Esophagus mucosa (tissue), 1 donor: Measurements from ENCODE around the gene NBPF1. TPM values are rescaled to one million over a fixed set of nuclear protein-coding genes. Genes with fewer than 3 reads are reported as not detected.
"Not testable (repeated sequence)": the region's sequence is repeated elsewhere in the genome, so short reads cannot be mapped to it uniquely, and the experiment has no call there.

ENCODE experiments used
- ATAC-seq: fragments of 200-7000 bp; cut with Tn5 transposase; one replicate; pipeline ENCODE4 v1.9.1; 2020
- total RNA-seq: library from RNA; stranded (reverse); gene quantifications from one replicate; pipeline ENCODE4 v1.2.4, GENCODE V29; 2023
- donor health status: DM: yes; HTN: yes; CAD: no.

The NBPF1 gene
- total RNA-seq = 24.7 TPM

DNA sequence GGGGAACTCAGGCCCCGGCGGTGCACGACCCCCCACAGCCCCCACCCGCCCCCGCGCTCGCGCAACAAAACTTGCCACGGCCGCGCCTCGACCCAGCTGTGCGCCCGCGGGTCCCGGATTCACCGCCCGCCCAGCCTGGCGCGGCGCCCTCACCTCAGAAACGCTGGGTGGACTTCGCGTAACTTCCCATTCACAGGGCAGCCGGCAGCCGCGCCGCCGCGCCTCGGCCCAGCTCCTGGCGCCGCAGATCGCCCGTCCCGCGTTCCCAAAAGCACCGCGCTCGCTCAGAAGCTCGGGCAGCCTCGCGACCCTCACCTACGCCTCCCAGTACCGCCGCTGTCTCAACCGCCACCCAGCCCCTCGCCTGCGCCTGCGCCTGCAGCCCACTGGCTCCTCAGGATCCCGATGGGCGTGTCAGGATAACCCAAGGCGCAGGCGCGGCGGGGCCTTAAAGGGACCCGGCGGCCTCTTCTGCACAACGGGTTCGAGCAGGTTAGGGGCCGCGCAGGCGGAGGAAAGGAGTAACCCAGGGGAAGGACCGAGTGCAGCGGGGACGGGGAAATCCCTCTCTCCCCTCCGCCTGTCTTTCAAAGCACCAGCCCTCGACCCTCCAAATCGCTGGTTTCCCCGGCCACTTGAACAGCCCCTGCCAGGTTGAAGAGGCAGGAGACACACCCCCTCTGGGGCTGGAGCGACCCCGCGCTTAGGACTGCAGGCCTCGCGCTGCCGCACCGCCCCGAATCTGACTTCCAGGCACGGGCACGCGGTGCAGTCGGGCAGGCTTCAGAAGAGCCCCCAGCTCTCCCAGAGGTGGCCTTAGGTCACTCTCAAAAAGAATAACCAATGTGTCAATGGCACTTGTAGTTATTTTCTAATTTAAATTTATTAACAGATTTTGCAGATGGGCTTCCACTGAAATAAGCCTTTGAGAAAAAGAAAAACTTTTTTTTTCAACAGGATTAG lies at the start of gene NBPF1:
TSS of gene NBPF1 (minus strand) at position 380 of the 963 bp plus-strand sequence.
- peak; percentile 92 for ATAC-seq

- ATAC-seq = peak; percentile 42
Observed at GRCh38 chr1:16658234-16658633, 44.9 kb upstream of the NBPF1 start.

GRCh38 chr1:16656981-16657683 lies 43.8 kb upstream of the NBPF1 start:
- peak; percentile 65 for ATAC-seq

- peak; percentile 30 for ATAC-seq
Observed at GRCh38 chr1:16656574-16656973, 43.2 kb upstream of the NBPF1 start.

- not testable (repeated sequence) for ATAC-seq
Observed at GRCh38 chr1:16651560-16651959, 38.2 kb upstream of the NBPF1 start.

DNA sequence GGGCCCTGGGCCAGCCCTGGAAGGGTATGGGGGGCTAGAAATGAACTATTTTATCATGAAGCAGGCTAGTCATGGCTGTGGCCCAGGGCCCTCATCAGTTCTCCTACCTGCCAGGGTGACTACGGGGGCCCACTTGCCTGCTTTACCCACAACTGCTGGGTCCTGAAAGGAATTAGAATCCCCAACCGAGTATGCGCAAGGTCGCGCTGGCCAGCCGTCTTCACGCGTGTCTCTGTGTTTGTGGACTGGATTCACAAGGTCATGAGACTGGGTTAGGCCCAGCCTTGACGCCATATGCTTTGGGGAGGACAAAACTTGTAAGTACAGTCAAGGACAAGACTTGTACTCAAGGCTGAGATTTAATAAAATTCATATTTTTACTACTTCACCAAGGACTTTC lies 36.6 kb upstream of the NBPF1 start:
- ATAC-seq = not testable (repeated sequence)

- ATAC-seq = not testable (repeated sequence)
Observed at GRCh38 chr1:16649390-16649789, 36.0 kb upstream of the NBPF1 start.

DNA sequence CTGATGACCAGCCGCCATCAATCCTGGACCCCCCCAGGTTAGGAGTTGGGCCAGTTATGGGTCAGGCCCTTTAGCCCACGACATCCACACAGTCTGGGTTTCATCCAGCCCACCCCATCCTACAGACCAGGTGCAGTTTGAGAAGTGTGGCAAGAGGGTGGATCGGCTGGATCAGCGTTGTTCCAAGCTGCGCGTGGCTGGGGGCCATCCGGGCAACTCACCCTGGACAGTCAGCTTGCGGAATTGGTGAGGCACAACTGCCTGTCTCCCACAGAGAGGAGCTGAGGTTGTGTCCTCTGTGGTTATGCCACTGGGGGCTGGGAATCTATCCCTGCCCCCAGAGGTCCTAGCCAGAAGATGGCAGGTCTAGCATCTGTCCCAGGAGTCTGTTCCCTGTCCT lies 35.4 kb upstream of the NBPF1 start:
- not testable (repeated sequence) for ATAC-seq

GRCh38 chr1:16648250-16648649 lies 34.9 kb upstream of the NBPF1 start:
- ATAC-seq = not testable (repeated sequence)

DNA sequence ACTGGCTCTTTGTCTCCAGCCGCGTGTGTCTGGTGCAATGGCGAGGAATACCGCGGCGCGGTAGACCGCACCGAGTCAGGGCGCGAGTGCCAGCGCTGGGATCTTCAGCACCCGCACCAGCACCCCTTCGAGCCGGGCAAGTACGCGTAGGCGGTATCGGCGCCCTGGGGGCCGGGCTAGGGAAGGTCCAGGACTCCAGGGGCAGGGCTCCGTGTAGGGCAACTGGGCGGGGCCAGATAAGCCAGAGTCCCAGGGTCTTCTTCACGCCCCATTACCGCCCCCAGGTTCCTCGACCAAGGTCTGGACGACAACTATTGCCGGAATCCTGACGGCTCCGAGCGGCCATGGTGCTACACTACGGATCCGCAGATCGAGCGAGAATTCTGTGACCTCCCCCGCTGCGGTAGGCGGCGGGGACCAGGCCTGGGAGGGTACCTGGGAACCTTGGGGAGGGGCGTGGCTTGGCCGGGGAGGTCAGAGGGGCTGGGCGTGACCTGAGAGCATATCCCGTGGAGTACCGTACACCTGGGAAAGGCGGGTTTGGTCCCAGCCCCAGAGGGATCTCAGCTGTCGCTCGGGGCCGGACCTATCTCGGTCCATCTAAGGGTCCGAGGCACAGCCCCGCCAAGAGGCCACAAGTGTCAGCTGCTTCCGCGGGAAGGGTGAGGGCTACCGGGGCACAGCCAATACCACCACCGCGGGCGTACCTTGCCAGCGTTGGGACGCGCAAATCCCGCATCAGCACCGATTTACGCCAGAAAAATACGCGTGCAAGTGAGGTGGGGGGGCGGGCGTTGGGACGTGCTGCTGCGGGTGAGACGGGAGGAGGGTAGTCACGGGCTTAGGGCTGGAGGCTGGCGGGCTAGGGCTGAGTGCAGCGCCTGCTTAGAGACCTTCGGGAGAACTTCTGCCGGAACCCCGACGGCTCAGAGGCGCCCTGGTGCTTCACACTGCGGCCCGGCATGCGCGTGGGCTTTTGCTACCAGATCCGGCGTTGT lies 34.1 kb upstream of the NBPF1 start:
- peak; percentile 4 for ATAC-seq

GRCh38 chr1:16646716-16647115 lies 33.4 kb upstream of the NBPF1 start:
- ATAC-seq = not testable (repeated sequence)

GRCh38 chr1:16646061-16646664 lies 32.8 kb upstream of the NBPF1 start:
- not testable (repeated sequence) for ATAC-seq

DNA sequence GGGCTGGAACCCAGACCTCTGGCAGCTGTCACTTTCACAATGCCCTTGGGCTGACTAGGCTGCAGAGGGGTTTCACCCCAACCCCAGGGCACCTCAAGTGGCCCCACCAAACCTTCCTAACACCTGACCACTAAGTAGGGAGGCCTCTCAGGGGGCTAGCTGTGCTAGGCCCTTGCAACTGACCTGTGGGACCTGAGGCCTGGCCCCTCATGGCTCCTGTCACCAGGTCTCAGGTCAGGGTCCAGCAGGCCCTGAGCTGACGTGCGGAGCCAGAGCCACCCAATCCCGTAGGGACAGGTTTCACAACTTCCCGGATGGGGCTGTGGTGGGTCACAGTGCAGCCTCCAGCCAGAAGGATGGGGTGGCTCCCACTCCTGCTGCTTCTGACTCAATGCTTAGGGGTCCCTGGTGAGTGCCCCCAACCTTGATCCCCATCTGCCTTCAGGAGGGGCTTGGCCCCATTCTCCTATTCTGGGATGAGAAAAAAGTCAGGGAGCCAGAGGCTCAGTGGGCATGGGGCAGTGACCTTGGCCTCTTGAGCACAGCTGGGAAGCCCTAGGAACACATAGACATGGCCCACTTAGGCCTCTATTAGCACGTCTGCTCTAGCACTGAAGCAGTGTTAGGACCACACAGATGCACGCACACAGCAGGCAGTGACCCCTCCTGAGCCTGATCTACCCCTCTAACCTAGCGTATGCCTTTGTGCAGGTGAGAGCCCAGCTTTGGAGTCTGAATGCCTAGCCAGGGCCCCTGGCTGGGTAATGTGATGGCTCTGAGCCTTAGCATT lies 32.1 kb upstream of the NBPF1 start:
- ATAC-seq = peak; percentile 4

DNA sequence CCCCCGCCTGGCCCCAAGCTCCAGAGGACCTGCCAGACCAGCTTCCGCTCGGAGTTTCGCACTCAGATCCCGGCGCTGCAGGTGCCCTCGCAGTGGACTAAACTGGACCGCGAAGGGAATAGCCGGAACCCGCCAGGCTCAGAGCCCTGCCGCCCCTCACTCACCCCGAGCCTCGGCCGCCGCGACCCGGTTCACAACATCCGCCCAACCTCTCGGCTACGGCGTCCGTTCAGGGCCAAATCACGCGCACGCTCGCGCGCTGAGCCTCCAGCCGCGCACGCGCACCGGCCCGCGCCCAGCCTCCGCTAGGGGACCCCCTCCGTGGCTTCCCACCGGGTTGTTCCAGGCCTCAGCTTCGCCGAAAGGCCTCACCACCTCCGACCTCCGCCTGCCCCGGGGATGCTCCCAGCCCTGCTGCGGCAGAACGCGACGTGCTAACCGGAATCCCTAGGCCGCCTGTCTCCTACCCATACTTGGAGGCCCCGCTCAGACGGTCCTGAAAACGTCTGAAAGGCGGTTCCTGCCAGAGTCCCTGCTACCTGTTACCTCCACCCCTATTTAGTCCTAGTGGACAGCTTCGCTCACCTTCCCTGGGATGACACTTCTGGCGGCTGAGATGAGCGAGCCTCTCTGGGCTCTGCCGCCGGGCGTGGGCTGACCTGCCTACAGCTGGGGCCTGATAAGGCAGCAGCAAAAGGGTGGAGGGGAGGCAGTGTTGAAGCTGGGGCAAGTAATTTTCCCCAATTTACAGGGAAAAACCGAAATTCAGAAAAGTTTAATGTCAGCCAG lies 31.3 kb upstream of the NBPF1 start:
- ATAC-seq = peak; percentile 79

DNA sequence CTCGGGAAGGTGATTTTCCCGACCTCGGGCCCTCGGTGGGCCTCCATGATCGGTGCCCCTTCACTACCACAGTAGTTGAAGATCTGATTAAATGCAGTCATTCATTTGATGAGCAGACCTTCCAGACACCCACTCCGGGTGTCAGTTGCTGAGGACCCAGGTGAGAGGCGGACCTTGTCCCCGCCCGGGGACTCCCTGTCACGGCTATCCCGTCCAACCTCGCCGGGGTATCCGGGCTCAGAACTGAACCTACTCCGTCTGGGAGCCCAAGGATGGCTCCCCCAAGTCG lies 30.8 kb upstream of the NBPF1 start:
- peak; percentile 25 for ATAC-seq

DNA sequence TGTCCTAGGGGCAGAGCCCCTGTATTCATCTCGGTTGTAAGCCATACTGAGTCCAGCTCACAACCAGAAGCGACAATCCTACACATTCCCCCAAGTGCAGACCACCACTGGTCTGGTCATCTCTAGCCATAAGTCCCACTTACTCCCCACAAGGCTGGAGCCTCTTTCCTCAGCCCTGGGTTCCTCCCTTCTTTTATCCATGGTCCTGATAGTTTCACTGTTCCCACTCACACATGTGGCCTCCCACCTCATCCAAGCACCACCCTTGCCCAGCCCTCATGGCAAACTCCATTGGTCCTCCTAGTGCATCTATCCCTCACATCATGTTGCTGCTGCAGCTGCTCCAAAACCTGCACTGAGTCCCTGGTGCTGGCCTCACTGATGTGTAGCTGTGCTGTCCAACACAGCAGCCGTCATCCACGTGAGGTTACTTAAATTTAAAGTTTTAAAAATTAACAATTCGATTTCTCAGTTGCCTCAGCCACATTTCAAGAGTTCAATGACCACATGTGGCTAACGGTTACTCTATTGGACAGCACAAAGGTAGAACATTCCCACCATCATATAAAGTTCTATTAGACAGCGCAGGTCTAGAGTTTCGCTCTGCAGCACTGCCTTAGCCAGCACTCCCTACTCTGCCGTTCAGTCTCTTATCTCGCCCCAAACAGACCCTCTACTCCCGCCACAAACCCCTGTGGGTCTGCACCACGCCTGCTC lies 30.3 kb upstream of the NBPF1 start:
- peak; percentile 0 for ATAC-seq

DNA sequence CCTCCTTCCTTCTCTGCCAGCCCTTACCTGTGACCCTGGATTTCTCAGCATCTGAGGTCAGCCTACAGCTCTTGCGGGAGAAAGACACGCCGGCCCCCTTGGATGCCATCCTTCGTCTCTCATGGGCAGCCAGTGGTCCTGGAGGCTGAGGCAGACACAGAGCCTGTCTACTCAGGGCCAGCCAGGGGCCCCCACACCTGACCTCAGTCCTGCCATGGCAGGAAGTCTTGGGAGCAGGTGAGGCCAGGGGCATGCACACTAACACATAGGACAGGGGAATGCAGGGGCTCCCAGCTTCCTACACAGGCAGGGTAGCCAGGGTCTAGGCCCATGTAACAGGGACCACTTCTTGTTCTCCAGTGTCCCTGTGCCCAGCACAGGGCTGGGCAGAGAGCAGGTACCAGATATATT lies 29.6 kb upstream of the NBPF1 start:
- ATAC-seq = not testable (repeated sequence)

DNA sequence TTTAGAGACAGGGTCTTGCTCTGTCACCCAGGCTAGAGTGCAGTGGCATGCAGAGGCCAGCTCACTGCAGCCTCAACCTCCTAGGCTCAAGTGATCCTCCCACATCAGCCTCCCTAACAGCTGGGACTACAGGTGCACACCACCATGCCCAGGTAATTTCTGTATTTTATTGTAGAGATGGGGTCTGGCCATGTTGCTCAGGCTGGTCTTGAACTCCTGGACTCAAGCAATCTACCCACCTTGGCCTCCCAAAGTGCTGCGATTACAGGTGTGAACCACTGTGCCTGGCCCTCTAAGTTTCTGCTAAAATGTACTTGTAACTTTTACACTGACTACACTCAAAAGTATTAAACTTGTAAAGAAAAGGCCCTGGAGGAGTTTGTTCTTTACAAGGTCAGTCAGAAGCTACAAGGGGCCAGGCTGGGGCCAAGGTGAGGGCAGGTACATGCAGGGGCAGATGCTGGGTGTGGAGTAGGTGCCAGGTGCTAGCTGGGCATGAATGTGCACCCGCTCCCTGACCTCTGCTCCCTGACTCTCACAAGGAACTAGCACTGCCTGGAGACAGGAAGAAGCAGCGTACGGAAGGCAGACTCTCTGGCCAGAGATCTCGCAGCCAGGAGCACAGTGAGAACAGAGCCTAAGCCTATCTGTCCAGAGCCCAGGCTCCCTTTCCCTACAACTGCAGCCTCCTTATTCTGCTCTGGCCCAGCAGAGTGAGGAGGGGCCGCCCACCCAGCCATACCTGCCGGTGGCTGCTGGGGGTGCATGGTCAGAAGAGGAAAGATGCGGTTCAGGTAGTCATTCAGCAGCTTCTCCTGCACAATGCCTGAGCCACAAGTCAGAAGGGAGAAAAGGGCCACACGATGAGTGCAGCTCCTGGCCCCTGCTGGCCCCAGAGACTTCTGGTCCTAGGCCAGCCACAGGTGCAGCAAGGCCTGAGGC lies 28.9 kb upstream of the NBPF1 start:
- ATAC-seq = not testable (repeated sequence)
